Loucy (cell line): ENCODE results near the gene CYB561A3.

Source experiments
- H2AFZ ChIP-seq: fragments of 200-600 bp; sonication (generic); 2 replicates; pipeline ENCODE4 v1.6.0; 2016; ENCODE audit warnings: antibody characterized with exemption, mild to moderate bottlenecking, low read length, moderate library complexity
- H3F3A ChIP-seq: fragments of 200-600 bp; 2 replicates; pipeline ENCODE4 v1.6.0; 2016; ENCODE audit warnings: antibody characterized with exemption, low read depth, mild to moderate bottlenecking
- H3K27me3 ChIP-seq: fragments of 200-600 bp; sonication (generic); 2 replicates; pipeline ENCODE4 v1.6.1; 2014; ENCODE audit warnings: low read length, mild to moderate bottlenecking; ENCODE audit not compliant: insufficient read depth, poor library complexity, severe bottlenecking
- H3K36me3 ChIP-seq: fragments of 200-600 bp; sonication (generic); 2 replicates; pipeline ENCODE4 v1.6.1; 2016; ENCODE audit warnings: low read length; ENCODE audit not compliant: insufficient read depth
- H3K4me1 ChIP-seq: fragments of 200-600 bp; sonication (generic); 2 replicates; pipeline ENCODE4 v1.5.1; 2014; ENCODE audit warnings: low read length, mild to moderate bottlenecking; ENCODE audit not compliant: insufficient read depth, poor library complexity, severe bottlenecking
- H3K4me2 ChIP-seq: fragments of 200-600 bp; sonication (generic); 2 replicates; pipeline ENCODE4 v1.6.0; 2014; ENCODE audit warnings: antibody characterized with exemption, low read length, low read depth, mild to moderate bottlenecking; ENCODE audit not compliant: poor library complexity, severe bottlenecking
- H3K4me3 ChIP-seq: fragments of 200-600 bp; sonication (generic); 2 replicates; pipeline ENCODE4 v1.5.1; 2014; ENCODE audit warnings: low read length, mild to moderate bottlenecking, mixed read lengths; ENCODE audit not compliant: poor library complexity, severe bottlenecking
- H3K79me2 ChIP-seq: fragments of 200-600 bp; sonication (generic); 2 replicates; pipeline ENCODE4 v1.6.1; 2014; ENCODE audit warnings: low read length; ENCODE audit not compliant: insufficient read depth
- H3K9ac ChIP-seq: fragments of 200-600 bp; sonication (generic); 2 replicates; pipeline ENCODE4 v1.6.0; 2014; ENCODE audit warnings: mild to moderate bottlenecking, low read depth, low read length, moderate library complexity; ENCODE audit not compliant: poor library complexity, severe bottlenecking
- H3K9me2 ChIP-seq: fragments of 200-600 bp; sonication (generic); replicated peaks from 2 replicates; pipeline ENCODE4 v1.6.1; 2016; ENCODE audit warnings: low read depth, low read length, mixed read lengths
- H3K9me3 ChIP-seq: fragments of 200-600 bp; sonication (generic); 2 replicates; pipeline ENCODE4 v1.6.1; 2014; ENCODE audit warnings: mild to moderate bottlenecking, antibody characterized with exemption, low read length, low read depth; ENCODE audit not compliant: insufficient read depth
- H4K20me1 ChIP-seq: fragments of 200-600 bp; sonication (generic); 2 replicates; pipeline ENCODE4 v1.6.0; 2014; ENCODE audit warnings: antibody characterized with exemption, low read length, mild to moderate bottlenecking; ENCODE audit not compliant: insufficient read depth, poor library complexity, severe bottlenecking
- EZH2phosphoT487 ChIP-seq: fragments of 200-600 bp; IDR thresholded peaks from 2 replicates; pipeline ENCODE4 v1.6.1; 2018; ENCODE audit warnings: antibody characterized with exemption, mild to moderate bottlenecking, moderate library complexity, borderline replicate concordance
- TF ChIP-seq, protein P1 (sequence below): fragments of 200-600 bp; sonication (generic); conservative IDR thresholded peaks from 2 replicates; pipeline ENCODE4 v1.5.1; 2014; ENCODE audit warnings: mild to moderate bottlenecking, antibody characterized with exemption, low read length

The CYB561A3 gene

DNA sequence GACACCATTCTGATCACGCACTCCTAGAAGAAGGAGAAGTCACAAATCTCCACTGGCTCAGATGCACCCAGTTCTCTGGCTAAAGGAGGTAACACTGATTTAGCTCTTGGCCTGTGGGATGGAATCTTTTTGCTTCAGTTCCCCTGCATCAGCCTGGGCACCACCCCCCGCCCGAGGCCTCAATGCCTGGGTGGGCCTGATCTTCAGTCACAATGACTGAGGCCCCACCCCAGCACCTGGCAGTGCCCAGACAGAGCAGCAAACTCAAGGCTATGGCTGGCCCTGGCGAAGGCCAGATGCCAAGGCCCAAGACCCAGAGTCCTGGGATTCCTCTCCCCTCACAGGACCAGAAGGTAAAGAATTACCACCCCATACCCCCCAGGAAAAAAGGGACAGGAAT lies 5.0 kb downstream of the CYB561A3 start:
- peaks cover 17% of the 10 kb centered on the region for H3K79me2 ChIP-seq
- H2AFZ ChIP-seq: no peak overlapping the region
- no peak overlapping the region for H3K9ac ChIP-seq

DNA sequence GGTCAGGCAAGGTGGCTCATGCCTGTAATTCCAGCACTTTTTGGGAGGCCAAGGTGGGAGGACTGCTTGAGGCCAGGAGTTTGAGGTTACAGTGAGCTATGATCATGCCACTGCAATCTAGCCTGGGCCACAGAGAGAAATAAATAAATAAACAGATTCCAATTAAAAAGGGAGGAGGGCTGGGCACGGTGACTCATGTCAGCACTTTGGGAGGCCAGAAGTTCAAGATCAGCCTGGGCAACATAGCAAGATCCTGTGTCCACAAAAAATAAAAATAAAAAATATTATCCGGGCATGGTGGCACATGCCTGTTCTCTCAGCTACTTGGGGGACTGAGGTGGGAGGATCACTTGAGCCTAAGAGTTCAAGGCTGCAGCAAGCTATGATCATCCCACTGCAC lies 7.5 kb downstream of the CYB561A3 start:
- no peak overlapping the region for H3K4me2 ChIP-seq
- no peaks in the 10 kb centered on the region for H3F3A ChIP-seq
- H4K20me1 ChIP-seq: no peaks in the 10 kb centered on the region
- H3K79me2 ChIP-seq: no peaks in the 10 kb centered on the region; the same call in 1 of the 2 replicates
- no peak overlapping the region for H3K9ac ChIP-seq
- no peak overlapping the region for H3K4me3 ChIP-seq
- peaks cover 1% of the 10 kb centered on the region for H3K4me1 ChIP-seq
- no peak for TF ChIP-seq EZH2phosphoT487
- TF ChIP-seq, protein P1, sequence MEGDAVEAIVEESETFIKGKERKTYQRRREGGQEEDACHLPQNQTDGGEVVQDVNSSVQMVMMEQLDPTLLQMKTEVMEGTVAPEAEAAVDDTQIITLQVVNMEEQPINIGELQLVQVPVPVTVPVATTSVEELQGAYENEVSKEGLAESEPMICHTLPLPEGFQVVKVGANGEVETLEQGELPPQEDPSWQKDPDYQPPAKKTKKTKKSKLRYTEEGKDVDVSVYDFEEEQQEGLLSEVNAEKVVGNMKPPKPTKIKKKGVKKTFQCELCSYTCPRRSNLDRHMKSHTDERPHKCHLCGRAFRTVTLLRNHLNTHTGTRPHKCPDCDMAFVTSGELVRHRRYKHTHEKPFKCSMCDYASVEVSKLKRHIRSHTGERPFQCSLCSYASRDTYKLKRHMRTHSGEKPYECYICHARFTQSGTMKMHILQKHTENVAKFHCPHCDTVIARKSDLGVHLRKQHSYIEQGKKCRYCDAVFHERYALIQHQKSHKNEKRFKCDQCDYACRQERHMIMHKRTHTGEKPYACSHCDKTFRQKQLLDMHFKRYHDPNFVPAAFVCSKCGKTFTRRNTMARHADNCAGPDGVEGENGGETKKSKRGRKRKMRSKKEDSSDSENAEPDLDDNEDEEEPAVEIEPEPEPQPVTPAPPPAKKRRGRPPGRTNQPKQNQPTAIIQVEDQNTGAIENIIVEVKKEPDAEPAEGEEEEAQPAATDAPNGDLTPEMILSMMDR: no peak
- H3K9me3 ChIP-seq: no peaks in the 10 kb centered on the region
- H3K27me3 ChIP-seq: no peaks in the 10 kb centered on the region
- no peaks in the 10 kb centered on the region for H3K9me2 ChIP-seq
- H3K36me3 ChIP-seq: no peaks in the 10 kb centered on the region
- H2AFZ ChIP-seq: no peak overlapping the region

More for the DNA sequence above, 5.0 kb downstream of the CYB561A3 start:
- no peaks in the 10 kb centered on the region for H3K27me3 ChIP-seq
- H3K9me2 ChIP-seq: no peaks in the 10 kb centered on the region
- H3K4me1 ChIP-seq: peaks cover 15% of the 10 kb centered on the region
- H3F3A ChIP-seq: no peaks in the 10 kb centered on the region
- no peaks in the 10 kb centered on the region for H3K9me3 ChIP-seq
- H3K36me3 ChIP-seq: no peaks in the 10 kb centered on the region
- H3K4me2 ChIP-seq: no peak overlapping the region
- TF ChIP-seq, protein P1: no peak
- no peak for TF ChIP-seq EZH2phosphoT487
- no peaks in the 10 kb centered on the region for H4K20me1 ChIP-seq
- no peak overlapping the region for H3K4me3 ChIP-seq

DNA sequence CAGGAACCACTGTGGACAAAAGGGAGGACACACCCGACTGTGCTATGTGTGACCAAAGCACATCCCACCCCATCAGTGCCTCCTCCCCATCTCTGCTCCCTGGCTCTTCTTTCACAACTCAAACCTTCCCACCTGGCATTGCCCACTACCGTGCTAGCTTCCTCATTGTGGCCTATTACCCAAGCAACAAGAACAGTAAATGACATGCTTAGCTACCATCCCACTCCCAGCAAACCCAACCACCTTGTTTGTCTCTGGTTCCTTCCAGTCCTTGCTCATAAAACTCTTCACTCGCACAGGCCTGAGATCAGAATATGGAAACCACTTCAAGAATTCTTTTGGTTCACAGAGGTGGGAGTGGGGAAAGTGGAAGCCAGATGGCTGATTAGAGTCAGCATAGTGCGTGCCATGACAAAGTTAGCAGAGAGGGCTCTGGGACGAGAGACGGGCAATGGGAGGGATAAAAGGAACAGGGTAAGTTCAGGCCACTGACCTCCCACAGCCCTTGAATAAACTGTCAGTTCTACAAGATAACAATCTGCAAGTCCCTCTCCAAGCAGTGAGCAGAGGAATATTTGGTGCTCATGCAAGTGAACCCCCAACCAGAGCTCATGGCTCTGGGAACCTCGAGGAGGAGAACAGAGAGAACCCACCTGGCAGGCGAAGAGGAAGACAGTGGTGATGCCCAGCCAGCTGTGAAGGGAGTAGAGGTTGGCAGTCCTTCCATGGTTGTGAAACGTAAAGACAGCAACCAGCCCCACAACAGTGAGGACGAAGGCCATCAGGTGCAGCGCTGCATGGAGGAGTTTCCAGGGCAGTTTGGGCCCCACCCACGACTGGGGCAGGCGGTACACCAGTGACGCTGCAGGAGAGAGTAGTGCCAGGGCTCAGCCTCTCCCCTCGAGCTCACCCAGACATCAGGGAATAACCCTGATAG lies 8.3 kb downstream of the CYB561A3 start:
- Histone ChIP-seq H3K9me2 (no peaks in the 10 kb centered on the region), H3F3A (no peaks in the 10 kb centered on the region), H3K9me3 (no peaks in the 10 kb centered on the region), H3K4me1 (no peaks in the 10 kb centered on the region), H4K20me1 (no peaks in the 10 kb centered on the region), H3K27me3 (no peaks in the 10 kb centered on the region), H3K36me3 (no peaks in the 10 kb centered on the region; the same call in 1 of the 2 replicates), H3K4me3 (no peak overlapping the region), H2AFZ (no peak overlapping the region), H3K9ac (no peak overlapping the region), H3K4me2 (no peak overlapping the region), H3K79me2 (no peaks in the 10 kb centered on the region)
- TF ChIP-seq EZH2phosphoT487: no peak
- TF ChIP-seq, protein P1: no peak
